Measurements from ENCODE around the gene RASD1.

The RASD1 gene

DNA sequence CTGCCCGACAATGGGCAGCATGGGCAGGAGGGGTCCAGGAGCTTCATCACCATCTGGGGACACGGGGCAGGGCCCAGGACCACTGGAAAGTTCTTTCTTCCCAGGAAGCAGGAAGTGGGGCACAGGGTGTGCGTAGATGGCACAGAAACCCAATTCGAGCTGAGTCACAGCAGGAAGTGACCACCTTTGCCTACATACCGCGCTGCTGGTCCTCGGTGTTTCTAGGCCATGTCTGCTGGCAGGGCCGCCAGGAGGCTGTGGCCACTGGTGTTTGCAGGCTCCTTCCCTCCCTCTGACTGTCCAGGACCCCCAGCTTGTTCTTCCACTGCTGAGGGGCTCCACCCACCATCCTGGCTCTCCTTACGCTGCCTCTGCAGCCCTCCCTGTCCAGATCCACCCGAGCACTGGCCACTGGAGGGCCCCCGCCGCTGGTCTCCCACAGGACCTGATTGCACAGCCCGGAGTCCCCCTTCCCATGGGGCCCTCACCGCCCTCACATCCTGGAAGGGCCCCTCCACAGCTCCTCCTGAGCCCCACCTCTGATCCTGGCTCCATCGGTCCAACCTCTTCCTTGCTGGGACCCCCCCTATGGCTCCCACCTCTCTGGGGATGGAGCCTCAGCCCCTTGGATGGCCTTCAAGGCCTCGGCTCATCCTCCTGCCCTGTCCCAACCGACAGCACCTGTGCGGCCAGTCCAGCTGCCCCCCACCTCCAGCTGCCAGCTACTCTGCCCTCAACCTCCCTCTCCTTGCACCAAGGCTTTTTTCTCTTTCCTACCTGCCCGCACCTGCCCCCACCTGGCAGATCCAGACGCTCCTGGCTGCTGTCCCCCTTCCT, 14.5 kb upstream of the RASD1 start:
- DNase-seq, result no peak

DNA sequence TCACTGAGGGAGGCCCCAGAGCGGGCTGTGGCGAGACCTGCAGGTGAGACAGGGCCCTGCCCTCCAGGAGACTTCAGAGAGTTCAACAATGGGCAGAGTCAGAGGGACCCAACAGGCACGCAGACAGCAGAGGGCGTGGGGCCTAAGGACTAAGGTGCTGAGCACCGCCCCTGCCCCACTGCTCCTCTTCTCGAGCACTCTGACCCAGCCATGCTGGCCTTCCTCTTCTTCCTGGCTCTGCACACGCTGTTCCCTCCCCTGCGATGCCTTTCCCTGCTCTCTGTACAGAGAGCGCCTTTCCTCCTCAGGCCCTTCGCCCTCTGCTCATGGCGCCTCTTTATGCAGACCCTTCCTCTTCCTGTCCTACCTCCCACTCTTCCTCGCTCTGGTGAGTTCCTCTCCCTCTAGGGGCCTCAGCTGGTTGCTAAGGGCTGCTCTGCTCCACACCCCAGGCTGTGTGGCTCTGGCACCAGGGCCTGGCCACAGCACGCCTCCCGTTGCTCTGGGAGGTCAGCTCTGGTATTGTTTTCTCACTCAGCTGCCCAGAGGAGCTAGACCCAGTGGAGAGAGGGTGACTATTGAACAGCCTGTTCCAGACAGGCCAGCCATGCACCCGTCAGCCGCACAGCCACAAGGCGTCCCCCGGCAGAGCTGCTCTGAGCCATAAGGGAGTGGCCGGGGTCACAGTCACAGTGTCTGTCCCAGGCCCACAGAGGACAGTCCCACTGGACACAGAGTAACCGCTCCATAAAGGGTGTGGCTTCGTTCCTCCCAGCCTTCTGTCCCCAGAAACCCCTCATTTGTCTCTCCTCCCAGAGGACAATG, 13.6 kb upstream of the RASD1 start:
- no peak for DNase-seq

DNA sequence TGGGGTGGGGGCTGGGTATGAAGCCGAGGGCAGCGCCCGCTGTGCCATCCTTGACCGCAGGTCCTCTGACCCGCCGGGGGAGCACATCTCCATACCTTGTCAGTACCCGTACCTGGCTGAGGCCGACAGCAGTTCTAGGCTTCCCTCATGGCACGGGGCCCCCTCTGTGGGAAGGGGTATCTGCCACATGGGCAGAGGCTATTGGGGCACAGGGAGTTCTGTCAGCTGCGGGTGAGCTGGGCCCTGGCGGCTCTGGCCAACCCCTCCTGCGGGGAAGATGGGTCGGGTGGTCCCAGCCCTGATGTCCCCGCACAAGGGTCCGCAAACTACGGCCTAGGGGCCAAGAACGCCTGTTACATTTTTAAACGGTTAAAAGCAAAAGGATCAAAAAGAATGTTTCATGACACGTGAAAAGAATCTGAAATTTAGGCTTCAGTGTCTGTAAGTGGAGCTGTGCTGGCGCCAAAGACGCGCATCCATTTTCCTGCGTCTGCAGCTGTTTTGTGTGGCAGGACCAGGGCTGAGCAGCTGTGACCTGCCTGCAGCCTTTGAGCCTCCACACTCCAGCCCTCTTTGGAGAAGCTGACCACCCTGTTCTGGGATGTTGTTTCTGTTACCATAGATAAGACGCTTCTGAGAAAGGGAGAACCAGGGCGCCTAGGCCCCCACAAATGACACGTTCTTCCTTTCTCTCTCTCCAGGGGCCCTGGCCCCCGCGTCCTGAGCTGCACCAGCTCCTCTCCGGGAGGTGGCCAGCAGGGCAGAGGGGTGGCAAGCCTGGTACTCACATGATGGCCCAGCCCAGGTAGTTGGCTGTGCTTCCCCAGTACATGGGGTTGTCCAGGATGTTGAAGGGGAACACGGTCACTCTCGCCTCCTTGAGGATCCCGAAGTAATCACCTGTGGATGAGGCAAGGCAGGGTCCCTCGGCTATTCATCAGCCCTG, 12.7 kb upstream of the RASD1 start:
- DNase-seq, result no peak

DNA sequence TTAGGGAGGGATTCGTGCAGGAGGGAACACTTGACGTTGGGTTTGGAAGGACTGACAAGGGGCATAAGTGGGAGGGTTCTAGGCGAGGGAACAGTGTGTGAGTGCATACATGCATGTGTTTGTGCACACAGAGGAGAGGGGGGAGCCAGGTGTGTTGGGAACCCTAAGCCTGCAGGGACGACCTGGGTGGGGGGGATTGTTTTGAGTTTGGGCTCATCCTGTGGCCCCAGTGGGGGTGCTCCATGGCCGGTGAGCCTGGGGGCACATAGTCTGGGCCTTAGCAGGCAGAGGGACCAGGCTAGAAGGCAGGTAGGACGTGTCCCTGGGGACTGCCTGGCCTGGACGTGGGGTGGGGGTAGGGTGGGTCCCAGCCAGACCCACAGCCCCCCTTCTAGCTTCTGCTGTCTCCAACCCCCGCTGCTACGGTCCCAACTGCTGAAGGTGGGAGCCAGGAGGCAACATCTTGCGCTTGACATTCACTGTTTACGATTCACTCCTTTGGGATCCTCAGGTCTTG, 11.9 kb upstream of the RASD1 start:
- DNase-seq, result no peak

DNA sequence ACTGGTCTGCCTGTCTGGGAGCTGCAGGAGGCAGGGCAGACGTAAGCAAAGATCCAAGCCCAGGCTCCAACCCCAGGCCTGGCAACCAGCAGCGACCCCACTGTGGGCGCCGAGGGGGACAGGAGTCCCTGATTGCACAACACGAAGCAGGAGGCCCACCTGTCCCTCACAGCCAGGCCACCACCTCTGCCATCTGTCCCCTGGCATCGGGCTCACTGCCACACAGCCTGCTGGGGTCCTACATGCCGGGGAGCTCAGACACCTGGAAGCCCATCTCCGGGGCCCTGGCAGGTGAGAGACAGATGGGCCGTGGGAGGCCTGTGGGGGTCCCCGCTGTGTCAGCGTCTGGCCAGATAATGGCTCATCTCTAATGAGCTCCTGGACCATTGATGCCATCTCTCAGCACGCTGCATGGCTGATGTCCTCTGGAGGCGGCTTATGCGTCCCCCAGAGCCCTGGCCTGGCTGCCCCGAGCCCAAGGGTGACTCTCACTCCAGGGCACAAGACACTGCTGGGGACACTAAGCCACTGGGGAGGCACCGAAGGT, 11.3 kb upstream of the RASD1 start:
- DNase-seq, result no peak

DNA sequence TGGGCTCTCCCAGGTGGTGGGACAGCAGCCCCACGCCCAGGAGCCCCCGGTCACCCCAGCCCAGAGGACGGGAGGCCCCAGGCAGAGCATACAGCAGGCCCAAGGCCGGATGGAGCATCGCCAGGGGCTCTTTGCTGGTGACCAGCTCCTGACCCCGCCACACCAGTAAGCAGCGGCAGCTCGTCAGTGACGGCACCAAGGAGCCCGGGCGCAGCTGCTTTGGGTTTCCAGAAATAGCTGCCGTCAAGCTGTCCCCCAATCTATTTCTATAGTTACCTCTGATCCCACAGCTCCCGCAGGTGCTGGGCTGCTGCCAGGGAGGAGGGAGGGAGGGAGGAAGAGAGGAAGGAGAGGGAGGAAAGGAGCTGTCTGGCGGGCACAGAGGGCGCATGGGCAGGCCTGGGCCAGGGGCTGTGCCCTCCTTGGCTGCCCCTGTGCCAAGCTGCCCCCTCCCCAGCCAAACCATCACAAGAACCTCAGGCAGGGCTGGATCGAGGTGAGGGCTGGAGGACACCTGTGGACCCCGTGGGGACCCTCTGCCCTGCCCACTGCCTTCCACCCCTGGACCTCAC, 10.8 kb upstream of the RASD1 start:
- no peak for DNase-seq

DNA sequence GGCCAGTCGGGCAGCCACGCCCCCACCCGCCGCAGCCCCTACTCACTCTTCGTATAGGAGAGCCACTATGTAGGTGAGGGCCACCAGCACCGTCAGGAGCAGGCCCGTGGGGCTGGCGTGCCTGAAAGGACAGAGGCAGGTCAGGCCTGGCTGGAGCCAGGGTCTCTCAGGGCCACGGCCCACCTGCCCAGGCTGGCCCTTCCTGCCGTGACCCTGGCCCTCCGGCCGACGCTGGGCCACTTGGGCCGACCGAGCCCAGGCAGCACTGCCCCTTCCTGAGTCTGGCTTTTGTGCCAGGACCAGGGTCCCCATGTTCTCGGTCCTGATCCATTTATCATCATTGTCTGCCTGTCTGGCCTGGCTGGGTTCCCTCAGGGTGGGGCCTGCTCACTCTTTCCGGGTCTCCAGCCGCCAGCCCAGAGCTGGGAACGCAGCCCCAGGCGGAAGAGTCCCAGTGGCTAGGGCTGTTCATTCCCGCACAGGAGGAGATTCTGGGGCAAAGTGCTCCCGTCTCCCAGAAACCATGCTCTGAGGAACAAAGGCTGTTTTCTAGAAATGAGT, 10.1 kb upstream of the RASD1 start:
- no peak for DNase-seq

DNA sequence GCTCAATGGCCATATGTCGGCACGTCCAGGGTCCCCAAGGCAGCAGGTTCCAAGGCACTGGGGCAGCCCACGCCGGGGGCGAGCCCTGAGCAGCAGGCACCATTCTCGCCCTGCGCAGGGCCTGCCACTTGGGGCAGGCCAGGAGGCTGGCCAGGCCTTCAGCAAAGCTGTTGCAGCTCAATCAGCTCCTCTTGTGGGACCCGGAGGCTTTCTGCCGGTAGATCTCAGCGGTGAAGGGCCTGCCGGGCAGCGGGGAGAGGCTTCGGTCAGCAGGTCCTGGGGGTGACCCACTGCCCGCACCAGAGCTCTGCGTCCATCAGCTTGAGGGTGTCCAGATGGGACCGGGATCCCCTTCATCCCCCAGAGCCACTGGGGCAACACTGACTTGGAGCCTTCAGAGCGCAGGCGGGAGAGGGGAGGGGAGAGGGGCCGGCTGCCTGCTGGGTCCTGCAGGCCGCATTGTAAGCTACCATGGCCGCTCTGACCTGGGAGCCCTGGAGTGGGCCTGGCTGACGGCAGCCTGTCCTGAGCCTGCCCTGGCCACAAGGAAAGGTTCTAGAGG, 9.5 kb upstream of the RASD1 start:
- no peak for DNase-seq

DNA sequence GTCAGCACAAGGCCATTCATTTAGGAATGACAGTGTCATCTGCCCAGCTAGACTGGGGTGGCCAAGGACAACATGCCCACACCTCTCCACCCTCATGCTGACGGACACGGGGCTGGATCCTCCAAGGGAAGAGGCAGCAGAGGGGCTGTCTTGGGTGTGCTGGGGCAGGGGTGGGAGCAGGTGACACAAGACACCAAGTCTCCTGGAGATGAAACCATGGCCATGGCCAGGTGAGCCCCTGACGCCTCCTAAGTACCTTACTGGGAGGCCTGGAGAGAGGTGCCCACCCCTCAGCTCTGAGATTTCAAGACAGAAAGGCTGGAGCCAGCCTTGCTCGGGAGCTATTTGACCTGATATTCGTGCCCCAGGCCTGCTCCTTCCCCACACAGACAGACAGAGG, 9.0 kb upstream of the RASD1 start:
- DNase-seq, result no peak

DNA sequence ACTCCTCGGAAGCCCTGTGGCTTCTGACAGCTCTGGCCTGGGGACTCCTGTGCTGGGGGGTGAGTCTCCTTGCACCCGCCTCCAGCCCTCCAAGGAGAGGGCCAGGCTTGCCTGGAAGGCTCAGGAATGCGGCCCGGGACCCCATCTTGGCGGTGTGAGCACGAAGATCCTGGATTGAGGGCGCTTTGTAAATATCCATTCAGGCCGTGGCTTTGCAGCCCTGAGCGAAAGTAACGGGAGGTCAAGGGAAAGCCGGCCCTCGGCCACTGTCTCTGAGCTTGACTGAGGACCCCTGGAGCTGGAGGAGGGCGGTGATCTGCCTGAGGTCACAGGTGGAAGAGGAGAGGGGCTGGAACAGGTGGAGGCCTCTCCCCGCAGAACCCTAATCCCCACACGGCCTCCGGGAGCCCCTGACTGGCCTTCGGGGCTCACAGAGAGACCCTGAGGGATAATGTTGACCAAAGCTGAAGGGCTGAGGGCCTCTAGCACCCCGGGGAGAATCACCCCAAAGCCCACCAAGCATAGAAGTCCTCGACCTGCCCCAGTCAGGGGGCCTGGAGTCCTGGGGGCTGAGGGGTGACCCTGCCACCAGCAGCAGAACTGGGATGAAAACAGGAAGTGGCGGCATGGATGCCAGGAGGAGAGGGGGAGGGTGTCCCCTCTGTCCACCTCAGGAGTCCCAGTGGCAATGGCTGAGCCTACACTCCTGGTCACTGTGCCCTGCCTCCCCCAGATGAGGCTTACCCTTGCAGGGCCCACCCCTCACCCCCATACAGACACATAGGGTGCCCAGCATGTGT, 8.3 kb upstream of the RASD1 start:
- DNase-seq, result no peak

DNA sequence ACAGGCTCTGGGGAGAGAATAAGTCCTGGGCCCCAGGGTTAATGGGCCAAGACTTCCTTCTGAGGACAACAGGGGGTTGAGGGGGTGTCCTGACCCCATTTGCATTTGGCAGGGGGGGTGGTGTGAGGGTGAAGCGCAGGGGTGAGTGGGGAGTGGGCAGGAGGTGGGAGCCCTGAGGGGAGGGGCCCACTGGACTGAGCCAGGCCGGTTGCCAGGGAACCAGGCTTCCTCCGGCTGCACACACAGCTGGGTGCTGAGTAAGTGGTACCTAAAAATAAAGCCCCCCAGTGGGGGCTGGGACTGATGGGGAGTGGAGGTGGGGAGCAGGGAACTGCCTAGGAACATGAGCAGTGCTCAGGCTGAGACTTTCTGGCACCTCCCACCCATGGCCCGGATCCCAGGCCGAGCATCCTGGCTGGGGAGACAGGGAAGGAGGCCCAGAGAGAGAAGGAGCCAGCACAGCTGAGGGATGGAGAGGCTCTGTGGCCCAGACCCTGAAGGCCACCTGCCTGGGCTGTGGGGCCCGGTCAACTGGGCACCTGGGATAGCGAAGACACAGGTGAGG, 7.5 kb upstream of the RASD1 start:
- DNase-seq, result no peak

DNA sequence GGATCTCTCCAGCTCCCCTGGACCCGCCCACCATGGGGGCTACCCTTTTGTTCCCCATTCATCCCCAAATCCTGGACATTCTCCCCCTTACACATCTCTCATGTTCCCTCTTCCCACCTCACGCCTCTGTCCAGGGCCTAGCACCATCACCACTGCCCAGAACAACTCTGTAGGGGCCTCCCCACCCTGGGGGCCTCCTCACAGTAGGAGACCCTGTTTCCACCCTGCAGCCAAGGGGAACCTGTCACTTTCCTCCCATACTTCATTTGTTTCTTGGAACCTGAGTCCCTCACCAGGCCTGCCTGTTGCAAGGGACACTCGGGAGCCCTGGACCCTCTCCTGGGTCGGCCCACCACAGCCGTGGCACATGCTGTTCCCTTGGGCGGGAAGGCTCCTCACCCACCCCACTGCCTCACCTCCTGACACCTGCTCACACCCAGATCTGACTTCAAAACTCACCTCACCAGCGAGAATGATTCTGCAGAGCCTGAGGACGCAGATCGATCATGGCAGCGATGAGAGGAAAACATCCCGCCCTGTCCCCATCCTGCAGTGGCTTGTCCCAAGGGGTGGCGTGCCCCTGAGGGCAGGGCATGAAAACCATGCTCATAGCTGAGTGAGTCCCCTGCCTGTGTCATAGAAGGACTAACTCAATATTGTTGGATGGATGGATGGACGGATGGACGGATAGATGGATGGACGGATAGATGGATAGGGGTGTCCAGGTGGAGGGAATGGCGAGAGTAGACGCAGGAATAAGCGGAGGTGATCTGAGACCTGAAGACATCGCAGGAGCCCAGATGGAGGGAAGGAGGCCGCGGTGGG, 6.8 kb upstream of the RASD1 start:
- DNase-seq, result no peak

DNA sequence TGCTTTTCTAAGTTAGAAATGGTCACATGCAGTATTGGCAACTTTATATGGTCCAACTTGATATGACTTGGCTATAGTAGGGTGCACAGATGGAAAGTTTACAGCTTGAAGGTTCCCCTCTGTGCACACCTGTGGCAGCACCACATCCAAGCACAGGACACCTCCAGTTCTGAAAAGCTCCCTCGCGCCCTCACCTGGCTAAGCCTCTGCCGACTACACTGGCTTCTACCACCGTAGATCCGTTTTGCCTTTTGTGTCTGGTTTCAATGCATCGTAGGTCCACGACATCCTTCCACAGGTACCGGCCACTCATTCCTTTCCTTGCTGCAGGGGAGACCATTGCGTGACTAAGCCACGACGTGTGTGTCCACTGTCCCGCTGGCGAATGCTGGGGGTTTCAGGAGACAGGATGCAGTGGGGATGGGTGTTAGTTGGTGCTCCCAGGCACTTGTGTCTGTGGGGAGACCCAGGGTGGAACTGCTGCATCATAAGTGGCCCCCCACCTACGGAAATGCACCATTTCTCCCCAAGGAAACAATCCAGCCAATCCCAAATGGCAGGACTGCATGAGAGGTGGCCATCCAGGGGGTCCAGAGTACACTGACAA, 4.9 kb upstream of the RASD1 start:
- no peak for DNase-seq

DNA sequence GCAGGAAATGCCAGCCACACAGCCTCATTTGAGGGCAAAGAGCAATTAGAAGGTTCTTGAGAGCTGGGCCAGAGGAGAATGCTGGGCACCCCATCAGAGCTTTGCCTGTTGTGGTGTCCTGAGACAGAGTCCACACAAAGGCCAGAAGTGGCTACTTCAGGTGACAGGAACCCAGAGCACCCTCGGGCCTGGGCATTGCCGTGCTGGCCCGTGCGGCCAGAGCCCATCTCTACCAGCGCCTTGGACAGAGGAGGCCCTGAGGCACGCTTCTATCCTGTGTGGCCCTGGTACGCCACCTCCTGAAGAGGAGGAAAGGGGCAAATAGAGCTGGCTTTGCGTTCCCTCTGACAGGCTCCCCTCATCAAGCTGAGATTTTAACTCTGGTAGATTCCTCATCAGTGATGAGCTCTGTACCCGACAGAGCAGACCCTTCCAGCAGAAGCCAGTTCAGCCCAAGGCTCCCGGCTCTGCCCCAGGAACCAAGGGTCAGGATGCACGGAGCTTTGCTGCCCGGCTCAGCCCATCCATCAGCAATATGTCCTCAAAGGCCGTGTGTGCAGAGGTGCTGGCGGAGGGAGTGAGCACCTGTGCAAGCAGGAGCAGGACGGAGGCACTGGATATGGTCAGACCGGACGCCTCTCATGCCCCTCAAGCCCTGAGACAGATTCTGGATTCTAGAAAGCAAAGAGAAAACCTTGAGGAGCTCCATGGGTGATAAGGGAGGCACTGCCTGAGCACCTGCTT, 3.4 kb upstream of the RASD1 start:
- DNase-seq, result no peak

DNA sequence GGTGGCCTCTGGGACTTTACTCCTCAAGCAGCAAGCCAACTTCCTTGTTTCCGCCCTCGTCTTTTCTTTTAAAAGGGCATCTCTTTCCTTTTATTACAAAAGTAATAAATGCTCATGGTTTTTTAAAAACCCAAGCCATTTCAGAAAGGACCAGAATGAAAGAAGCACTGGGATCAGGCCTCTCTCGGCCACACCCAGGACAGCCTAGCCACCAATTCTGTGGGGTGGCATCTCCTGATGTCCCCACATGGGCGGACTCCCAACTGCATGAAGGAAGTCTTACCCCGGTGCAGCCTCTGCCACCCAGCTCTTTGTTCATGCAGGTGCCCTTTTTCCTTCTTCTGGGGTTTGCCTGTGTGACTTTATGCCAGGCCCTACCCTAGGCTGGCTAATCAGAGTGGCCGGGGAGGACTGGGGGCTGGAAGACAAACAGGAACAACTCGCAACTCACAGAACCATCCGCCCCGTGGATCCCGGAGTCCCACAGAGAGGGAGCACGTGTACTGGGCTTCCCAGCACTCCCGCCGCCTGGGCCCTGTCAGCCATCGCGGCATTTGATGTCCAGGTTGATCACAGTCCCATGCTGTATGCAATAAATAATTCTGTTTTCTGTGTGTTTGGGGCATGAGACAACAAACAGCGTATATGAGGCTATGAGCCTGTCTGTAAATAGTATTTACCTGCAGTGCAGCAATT, 2.6 kb upstream of the RASD1 start:
- no peak for DNase-seq

DNA sequence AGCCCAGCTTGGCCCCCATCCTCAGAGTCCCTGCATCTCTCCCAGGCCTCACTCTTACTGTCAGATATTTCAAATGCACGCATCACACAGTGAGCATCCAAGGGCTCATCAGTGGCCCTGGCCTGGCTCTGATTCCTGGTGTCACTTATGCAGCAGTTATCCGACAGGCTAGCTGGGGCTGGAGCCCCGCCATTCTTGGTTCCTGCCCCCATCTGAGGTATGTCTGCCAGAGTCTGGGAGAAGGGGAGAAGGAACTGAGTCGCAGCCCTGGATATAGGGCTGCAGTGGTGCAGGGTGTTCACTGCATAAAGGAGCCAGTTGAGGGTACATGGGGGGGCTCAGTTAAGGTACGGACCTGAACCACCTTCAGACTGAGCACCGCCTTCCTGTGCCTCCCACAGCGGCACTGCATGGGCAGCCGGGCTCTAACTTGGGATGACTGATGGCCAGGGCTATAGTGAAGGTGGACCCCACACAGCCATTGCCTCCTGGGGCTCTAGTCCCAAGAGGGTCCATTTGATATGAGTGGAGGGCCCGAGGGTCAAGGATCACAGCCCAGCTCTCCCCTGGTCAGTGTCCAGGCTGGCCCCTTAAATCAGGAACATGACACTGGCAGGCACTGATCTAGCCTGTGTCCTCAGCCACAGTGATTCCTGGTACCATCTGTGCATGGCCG, 1.8 kb upstream of the RASD1 start:
- no peak for DNase-seq
